Activated CD8-positive, alpha-beta T cell treated with anti-CD3 and anti-CD28 coated beads for 36 hours (primary cell): ENCODE results near the gene CDC25A. TPM values are rescaled to one million over a fixed set of nuclear protein-coding genes. Genes with fewer than 3 reads are reported as not detected.

Experiments
- ATAC-seq: fragments of 200-7000 bp; cut with Tn5 transposase; one replicate; pipeline ENCODE4 v1.10.0; 2021; ENCODE audit warnings: mild to moderate bottlenecking, moderate library complexity
- CTCF ChIA-PET: fragments of 350-600 bp; sonication (Branson Sonifier 250); formaldehyde crosslinking; loops from one replicate; lab custom pipeline; 2021; ENCODE audit warnings: antibody characterized with exemption; lab: Charles Lee
- POLR2A ChIA-PET: fragments of 350-600 bp; sonication (Branson Sonifier 250); formaldehyde crosslinking; loops from one replicate; lab custom pipeline; 2021; ENCODE audit warnings: antibody characterized with exemption; lab: Charles Lee
- DNase-seq: peaks from one replicate; pipeline ENCODE4 v3.0.0-alpha.2; 2020
- H3K27ac Mint-ChIP-seq: one replicate; pipeline ENCODE4 v1.8.0; 2021; ENCODE audit warnings: mild to moderate bottlenecking, mixed read lengths
- H3K27me3 Mint-ChIP-seq: one replicate; pipeline ENCODE4 v1.8.0; 2021; ENCODE audit warnings: mixed read lengths
- H3K36me3 Mint-ChIP-seq: one replicate; pipeline ENCODE4 v1.8.0; 2021; ENCODE audit warnings: low read depth, mixed read lengths
- H3K4me1 Mint-ChIP-seq: one replicate; pipeline ENCODE4 v1.8.0; 2021; ENCODE audit warnings: low read depth, mixed read lengths
- H3K4me3 Mint-ChIP-seq: one replicate; pipeline ENCODE4 v1.8.0; 2021; ENCODE audit warnings: mild to moderate bottlenecking, moderate library complexity, mixed read lengths
- H3K9me3 Mint-ChIP-seq: one replicate; pipeline ENCODE4 v1.8.0; 2021; ENCODE audit warnings: mixed read lengths
- CTCF ChIP-seq: fragments of 200-600 bp; IDR thresholded peaks from one replicate; pipeline ENCODE4 v1.8.0; 2022; ENCODE audit warnings: antibody characterized with exemption, mild to moderate bottlenecking
- intact Hi-C: fragments of 100-400 bp; cut with micrococcal nuclease; formaldehyde crosslinking; loops from one replicate; pipeline ENCODE4 v1.10.0; 2022
- total RNA-seq, 2 experiments: library from RNA; stranded (reverse); gene quantifications; one replicate each; pipeline ENCODE4 v1.2.3, GENCODE V29; 2021

CDC25A gene
- total RNA-seq, 2 experiments from 2014 or later: 34.1 to 38.4 TPM

GRCh38 chr3:48220746-48221145, 32.5 kb upstream of the CDC25A start:
- POLR2A ChIA-PET: no interaction called here
- TF ChIP-seq CTCF: no peak
- ATAC-seq: no peak
- intact Hi-C loops: no loop called here
- Mint-ChIP-seq H3K4me3 (no peak overlapping the region), H3K36me3 (no peaks in the 10 kb centered on the region), H3K9me3 (no peaks in the 10 kb centered on the region), H3K4me1 (no peaks in the 10 kb centered on the region), H3K27me3 (no peaks in the 10 kb centered on the region), H3K27ac (no peak overlapping the region)
- CTCF ChIA-PET: interaction anchor here (1.2 kb wide), 1 partner anchor 215 kb away, joined by 4 read pairs; no protein-coding TSS in a partner anchor
- no peak for DNase-seq

- DNase-seq (no peak), ATAC-seq (no peak)
- TF ChIP-seq CTCF: no peak
- H3K4me1 Mint-ChIP-seq: no peaks in the 10 kb centered on the region
- intact Hi-C loops: no loop called here
- no peak overlapping the region for H3K27ac Mint-ChIP-seq
- no peaks in the 10 kb centered on the region for H3K9me3 Mint-ChIP-seq
- H3K4me3 Mint-ChIP-seq: no peak overlapping the region
- no peaks in the 10 kb centered on the region for H3K36me3 Mint-ChIP-seq
- H3K27me3 Mint-ChIP-seq: no peaks in the 10 kb centered on the region
- CTCF ChIA-PET: interaction anchor here (1.2 kb wide), 1 partner anchor 216 kb away, joined by 5 read pairs; no protein-coding TSS in a partner anchor
- POLR2A ChIA-PET: no interaction called here
Measured at GRCh38 chr3:48219543-48219942, 31.3 kb upstream of the CDC25A start.

- no peak for ATAC-seq
- intact Hi-C loops: no loop called here
- Mint-ChIP-seq H3K4me3 (no peak overlapping the region), H3K4me1 (no peaks in the 10 kb centered on the region), H3K36me3 (no peaks in the 10 kb centered on the region), H3K27ac (no peak overlapping the region), H3K27me3 (no peaks in the 10 kb centered on the region), H3K9me3 (no peaks in the 10 kb centered on the region)
- ChIA-PET CTCF (interaction anchor here (1.2 kb wide), 1 partner anchor 217 kb away, joined by 5 read pairs; no protein-coding TSS in a partner anchor), POLR2A (no interaction called here)
- DNase-seq: no peak
- TF ChIP-seq CTCF: no peak
Measured at GRCh38 chr3:48218537-48218936, 30.3 kb upstream of the CDC25A start.

GRCh38 chr3:48217449-48217848, 29.2 kb upstream of the CDC25A start:
- ATAC-seq (no peak), DNase-seq (no peak)
- H3K9me3 Mint-ChIP-seq: no peaks in the 10 kb centered on the region
- no peak overlapping the region for H3K27ac Mint-ChIP-seq
- H3K27me3 Mint-ChIP-seq: no peaks in the 10 kb centered on the region
- ChIA-PET POLR2A (interaction anchor here (1.0 kb wide), 1 partner anchor 9 kb away, joined by 3 read pairs; no protein-coding TSS in a partner anchor), CTCF (no interaction called here)
- intact Hi-C loops: no loop called here
- H3K36me3 Mint-ChIP-seq: no peaks in the 10 kb centered on the region
- TF ChIP-seq CTCF: no peak
- H3K4me3 Mint-ChIP-seq: no peak overlapping the region
- H3K4me1 Mint-ChIP-seq: no peaks in the 10 kb centered on the region

- ChIA-PET CTCF (no interaction called here), POLR2A (interaction anchor here (1.5 kb wide), 1 partner anchor 10 kb away, joined by 3 read pairs; no protein-coding TSS in a partner anchor)
- DNase-seq (no peak), ATAC-seq (no peak)
- intact Hi-C loops: no loop called here
- Mint-ChIP-seq H3K9me3 (no peaks in the 10 kb centered on the region), H3K4me1 (no peaks in the 10 kb centered on the region), H3K4me3 (no peak overlapping the region), H3K36me3 (no peaks in the 10 kb centered on the region), H3K27ac (no peak overlapping the region), H3K27me3 (no peaks in the 10 kb centered on the region)
- no peak for TF ChIP-seq CTCF
Measured at GRCh38 chr3:48215876-48216275, 27.7 kb upstream of the CDC25A start.
